ENCODE results near the gene ILKAP.

The ILKAP gene

DNA sequence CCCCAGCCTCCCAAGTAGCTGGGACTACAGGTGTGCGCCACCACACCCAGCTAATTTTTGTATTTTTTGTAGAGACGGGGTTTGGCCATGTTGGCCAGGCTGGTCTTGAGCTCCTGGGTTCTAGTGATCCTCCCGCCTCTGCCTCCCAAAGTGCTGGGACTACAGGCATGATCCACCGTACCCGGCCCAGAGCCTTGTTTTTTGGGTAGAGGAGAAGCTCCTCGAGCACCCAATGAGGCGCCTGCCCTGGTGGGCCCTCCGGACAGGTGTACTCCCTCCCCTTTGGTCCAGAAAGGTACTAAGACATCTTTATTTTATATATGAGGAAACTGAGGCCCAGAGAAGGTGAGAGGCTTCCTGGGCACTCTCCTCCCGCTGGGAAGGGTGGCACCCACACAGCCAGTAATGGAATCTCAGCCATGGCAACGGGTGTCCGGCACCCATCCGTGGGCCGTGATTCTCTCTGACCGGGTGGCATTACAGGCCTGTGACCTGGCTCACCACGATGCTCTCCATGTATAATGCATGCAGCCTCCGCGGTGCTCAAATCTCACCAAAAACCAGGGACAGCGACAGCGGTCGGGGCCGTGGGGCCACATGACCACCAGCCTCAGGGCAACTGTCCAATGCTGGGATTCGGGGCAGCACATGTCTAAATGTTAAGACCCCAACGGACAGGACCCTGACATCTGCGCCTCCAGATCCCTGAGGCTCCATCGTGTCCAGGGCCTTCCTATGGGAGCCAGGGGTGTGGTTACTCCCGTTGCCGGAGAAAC, 81.8 kb downstream of the ILKAP start:
- DNase-seq (ENCODE audit: extremely low read depth, low read depth): no peak
- TF ChIP-seq, protein P1, sequence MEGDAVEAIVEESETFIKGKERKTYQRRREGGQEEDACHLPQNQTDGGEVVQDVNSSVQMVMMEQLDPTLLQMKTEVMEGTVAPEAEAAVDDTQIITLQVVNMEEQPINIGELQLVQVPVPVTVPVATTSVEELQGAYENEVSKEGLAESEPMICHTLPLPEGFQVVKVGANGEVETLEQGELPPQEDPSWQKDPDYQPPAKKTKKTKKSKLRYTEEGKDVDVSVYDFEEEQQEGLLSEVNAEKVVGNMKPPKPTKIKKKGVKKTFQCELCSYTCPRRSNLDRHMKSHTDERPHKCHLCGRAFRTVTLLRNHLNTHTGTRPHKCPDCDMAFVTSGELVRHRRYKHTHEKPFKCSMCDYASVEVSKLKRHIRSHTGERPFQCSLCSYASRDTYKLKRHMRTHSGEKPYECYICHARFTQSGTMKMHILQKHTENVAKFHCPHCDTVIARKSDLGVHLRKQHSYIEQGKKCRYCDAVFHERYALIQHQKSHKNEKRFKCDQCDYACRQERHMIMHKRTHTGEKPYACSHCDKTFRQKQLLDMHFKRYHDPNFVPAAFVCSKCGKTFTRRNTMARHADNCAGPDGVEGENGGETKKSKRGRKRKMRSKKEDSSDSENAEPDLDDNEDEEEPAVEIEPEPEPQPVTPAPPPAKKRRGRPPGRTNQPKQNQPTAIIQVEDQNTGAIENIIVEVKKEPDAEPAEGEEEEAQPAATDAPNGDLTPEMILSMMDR (IDR thresholded peaks at IDR 0.05; ENCODE audit: low read depth, low read length, missing control alignments): no peak
- no peak overlapping the region for H3K4me3 ChIP-seq (replicated peaks; ENCODE audit: low read depth, low read length)

DNA sequence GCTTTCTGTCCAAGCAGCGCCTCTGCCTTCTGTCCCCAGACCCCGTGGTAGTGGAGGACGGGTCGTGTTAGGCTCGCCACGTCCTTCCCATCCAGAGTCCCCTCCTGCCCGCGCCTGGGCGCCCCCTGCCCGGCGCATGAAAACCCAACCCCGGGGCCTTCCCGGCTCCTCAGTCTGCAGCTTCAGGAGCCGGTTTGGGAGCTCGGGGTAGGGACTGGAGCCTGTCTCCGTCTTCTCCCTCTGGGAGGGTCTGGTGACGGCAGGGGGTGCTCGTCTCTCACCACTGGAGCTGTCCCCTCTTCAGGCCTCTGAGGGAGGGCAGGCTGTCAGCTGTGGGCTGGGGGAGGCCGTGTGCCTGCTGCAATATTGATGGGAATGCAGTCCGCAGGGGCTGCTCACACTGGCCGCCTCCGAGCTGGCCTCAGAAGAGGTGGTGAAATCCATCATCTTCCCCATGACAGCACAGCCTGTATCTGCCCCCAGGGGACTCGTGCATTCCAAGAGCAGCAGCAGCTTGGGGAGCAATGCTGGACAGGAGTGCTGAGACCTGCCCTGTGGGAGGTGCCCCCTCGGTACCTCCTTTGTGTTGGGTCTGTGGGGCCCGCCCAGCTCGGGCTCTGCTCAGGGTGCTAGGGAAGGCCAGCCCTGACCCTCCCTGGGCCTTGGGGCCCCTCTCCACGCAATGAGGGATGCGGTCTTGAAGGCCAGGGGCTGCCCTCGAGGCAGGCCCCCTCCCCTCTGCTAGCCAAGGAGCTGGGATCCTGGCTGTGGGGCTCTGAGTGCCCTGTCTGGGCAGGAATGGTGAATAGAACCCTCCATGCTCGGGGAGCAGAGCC, 82.8 kb downstream of the ILKAP start:
- H3K4me3 ChIP-seq (replicated peaks; ENCODE audit: low read depth, low read length): no peak overlapping the region
- TF ChIP-seq, protein P1 (IDR thresholded peaks at IDR 0.05; ENCODE audit: low read depth, low read length, missing control alignments): no peak
- no peak for DNase-seq (ENCODE audit: extremely low read depth, low read depth)

Measured in HFF-Myc (cell line).